Neural cell (in vitro differentiated cells): Measurements from ENCODE around the gene PRKRIP1. TPM values are rescaled to one million over a fixed set of nuclear protein-coding genes. Genes with fewer than 3 reads are reported as not detected.

Source experiments
- H2AFZ ChIP-seq: fragments of 200-600, 300-800 bp; sonication (generic), shearing (Covaris generic); 2 replicates; pipeline ENCODE4 v1.6.0; 2014; ENCODE audit warnings: low read depth, mild to moderate bottlenecking, antibody characterized with exemption, low read length, moderate library complexity
- H3F3A ChIP-seq: fragments of 200-600 bp; shearing (Covaris generic); 2 replicates; pipeline ENCODE4 v1.6.1; 2016; ENCODE audit warnings: mild to moderate bottlenecking, moderate library complexity, mixed read lengths, antibody characterized with exemption, low read length; ENCODE audit not compliant: insufficient read depth, poor library complexity, severe bottlenecking
- H3K27ac ChIP-seq: fragments of 200-600, 300-800 bp; sonication (generic), shearing (Covaris generic); 2 replicates; pipeline ENCODE4 v1.5.1; 2014; ENCODE audit warnings: mild to moderate bottlenecking, low read length, moderate library complexity
- H3K27me3 ChIP-seq: fragments of 300-800, 200-600 bp; sonication (generic), shearing (Covaris generic); 2 replicates; pipeline ENCODE4 v1.6.0; 2014; ENCODE audit warnings: mild to moderate bottlenecking, low read depth, low read length, moderate library complexity; ENCODE audit not compliant: insufficient read depth
- H3K36me3 ChIP-seq: fragments of 300-800, 200-600 bp; sonication (generic), shearing (Covaris generic); 2 replicates; pipeline ENCODE4 v1.5.1; 2014; ENCODE audit warnings: mild to moderate bottlenecking, antibody characterized with exemption, low read length, moderate library complexity; ENCODE audit not compliant: insufficient read depth
- H3K4me2 ChIP-seq: fragments of 300-800, 200-600 bp; sonication (generic), shearing (Covaris generic); 2 replicates; pipeline ENCODE4 v1.6.0; 2014; ENCODE audit warnings: mild to moderate bottlenecking, low read length
- H3K4me3 ChIP-seq: fragments of 300-800, 200-600 bp; sonication (generic), shearing (Covaris generic); 2 replicates; pipeline ENCODE4 v1.5.1; 2014; ENCODE audit warnings: mild to moderate bottlenecking, low read length, moderate library complexity
- H3K79me2 ChIP-seq: fragments of 200-600 bp; shearing (Covaris generic); replicated peaks from 2 replicates; pipeline ENCODE4 v1.6.0; 2014; ENCODE audit warnings: mild to moderate bottlenecking, low read length, moderate library complexity; ENCODE audit not compliant: insufficient read depth
- H3K9ac ChIP-seq: fragments of 300-800, 200-600 bp; sonication (generic), shearing (Covaris generic); 2 replicates; pipeline ENCODE4 v1.6.1; 2016; ENCODE audit warnings: mild to moderate bottlenecking, low read length, mixed read lengths
- H3K9me2 ChIP-seq: fragments of 200-600 bp; shearing (Covaris generic); 2 replicates; pipeline ENCODE4 v1.6.1; 2016; ENCODE audit warnings: mild to moderate bottlenecking, low read length, mixed read lengths; ENCODE audit not compliant: insufficient read depth
- H3K9me3 ChIP-seq: fragments of 200-600, 300-800 bp; sonication (generic), shearing (Covaris generic); 2 replicates; pipeline ENCODE4 v1.6.1; 2016; ENCODE audit warnings: mild to moderate bottlenecking, mixed run types, low read length, moderate library complexity, mixed read lengths
- H4K20me1 ChIP-seq: fragments of 200-600 bp; shearing (Covaris generic); 2 replicates; pipeline ENCODE4 v1.6.1; 2016; ENCODE audit warnings: mild to moderate bottlenecking, mixed run types; ENCODE audit not compliant: insufficient read depth
- CTCF ChIP-seq: fragments of 450-650 bp; IDR thresholded peaks from 2 replicates; pipeline ENCODE4 v1.5.1; 2014; ENCODE audit warnings: antibody characterized with exemption, mild to moderate bottlenecking, moderate library complexity; ENCODE audit not compliant: poor library complexity, severe bottlenecking
- EP300 ChIP-seq: fragments of 450-650 bp; conservative IDR thresholded peaks from 2 replicates; pipeline ENCODE4 v1.6.1; 2014; ENCODE audit warnings: antibody characterized with exemption, mild to moderate bottlenecking, moderate library complexity; ENCODE audit not compliant: poor library complexity, severe bottlenecking
- EZH2 ChIP-seq: fragments of 200-600, 300-800 bp; shearing (Covaris generic), sonication (generic); IDR thresholded peaks from 2 replicates; pipeline ENCODE4 v1.6.1; 2014; ENCODE audit warnings: antibody characterized with exemption, low read length, borderline replicate concordance, mild to moderate bottlenecking; ENCODE audit not compliant: insufficient read depth, poor library complexity, severe bottlenecking
- MXI1 ChIP-seq: fragments of 450-650 bp; conservative IDR thresholded peaks from 2 replicates; pipeline ENCODE4 v1.6.1; 2014; ENCODE audit warnings: antibody characterized with exemption, mild to moderate bottlenecking; ENCODE audit not compliant: poor library complexity, severe bottlenecking
- POLR2AphosphoS5 ChIP-seq: IDR thresholded peaks from 2 replicates; pipeline ENCODE4 v1.6.1; 2012
- RAD21 ChIP-seq: fragments of 450-650 bp; conservative IDR thresholded peaks from 2 replicates; pipeline ENCODE4 v1.6.1; 2014; ENCODE audit warnings: antibody characterized with exemption, mild to moderate bottlenecking, moderate library complexity
- REST ChIP-seq: IDR thresholded peaks from 2 replicates; pipeline ENCODE4 v1.6.1; 2012; ENCODE audit warnings: borderline replicate concordance
- SMC3 ChIP-seq: fragments of 450-650 bp; conservative IDR thresholded peaks from 2 replicates; pipeline ENCODE4 v1.6.1; 2014; ENCODE audit warnings: antibody characterized with exemption, mild to moderate bottlenecking, moderate library complexity; ENCODE audit not compliant: poor library complexity
- TAF1 ChIP-seq: IDR thresholded peaks from 2 replicates; pipeline ENCODE4 v1.6.1; 2012; ENCODE audit warnings: low read depth
- polyA plus RNA-seq: library from polyadenylated mRNA; depleted of rRNA; stranded (reverse); fragments of >200 nt; gene quantifications from 2 replicates; pipeline ENCODE4 v1.2.3, GENCODE V29; 2014

PRKRIP1 gene
- polyA plus RNA-seq, 1 donor from 2014 or later = 113 TPM

- no peak overlapping the region for H3K4me3 ChIP-seq
- H3K79me2 ChIP-seq = no peaks in the 10 kb centered on the region
- no peak overlapping the region for H2AFZ ChIP-seq
- no peak overlapping the region for H3K27ac ChIP-seq
- H3K9me3 ChIP-seq = no peaks in the 10 kb centered on the region
- no peaks in the 10 kb centered on the region for H3K9me2 ChIP-seq
- H3K27me3 ChIP-seq = no peaks in the 10 kb centered on the region
- H4K20me1 ChIP-seq = no peaks in the 10 kb centered on the region
- TF ChIP-seq POLR2AphosphoS5 = no peak
- TF ChIP-seq CTCF = no peak
- TF ChIP-seq EZH2 = no peak
- no peak for TF ChIP-seq MXI1
- no peak for TF ChIP-seq REST
- no peak for TF ChIP-seq TAF1
- TF ChIP-seq SMC3 = no peak
- TF ChIP-seq RAD21 = no peak
- H3K9ac ChIP-seq = no peak overlapping the region
- no peaks in the 10 kb centered on the region for H3F3A ChIP-seq
- no peak overlapping the region for H3K4me2 ChIP-seq
- H3K36me3 ChIP-seq = peaks cover 17% of the 10 kb centered on the region
Measured at GRCh38 chr7:102409340-102409739, 13.2 kb downstream of the PRKRIP1 start.

GRCh38 chr7:102410123-102410522 lies 14.0 kb downstream of the PRKRIP1 start:
- Histone ChIP-seq H3K27ac (no peak overlapping the region), H3K27me3 (no peaks in the 10 kb centered on the region), H2AFZ (no peak overlapping the region), H3K9ac (no peak overlapping the region), H3K4me2 (no peak overlapping the region), H3F3A (no peaks in the 10 kb centered on the region), H4K20me1 (no peaks in the 10 kb centered on the region), H3K9me2 (no peaks in the 10 kb centered on the region), H3K4me3 (no peak overlapping the region), H3K36me3 (peaks cover 16% of the 10 kb centered on the region), H3K9me3 (no peaks in the 10 kb centered on the region), H3K79me2 (no peaks in the 10 kb centered on the region)
- TF ChIP-seq CTCF (no peak), MXI1 (no peak), POLR2AphosphoS5 (no peak), SMC3 (no peak), TAF1 (no peak), EZH2 (no peak), RAD21 (no peak), EP300 (no peak), REST (no peak)
